ENCODE measurements around the gene FAM228A.
A peak's percentile ranks its signal among the peaks of the same experiment; 100 is the strongest.
"Not testable (repeated sequence)": the region's sequence is repeated elsewhere in the genome, so short reads cannot be mapped to it uniquely, and the experiment has no call there.

The FAM228A gene

GRCh38 chr2:24191848-24192247, 17.0 kb downstream of the FAM228A start:
- no peak for DNase-seq

GRCh38 chr2:24197213-24197612, 22.4 kb downstream of the FAM228A start:
- DNase-seq, result not testable (repeated sequence)

- no peak for DNase-seq
These were observed 25.2 kb downstream of the FAM228A start for GRCh38 chr2:24199968-24200590.

- no peak for DNase-seq
These were observed 25.9 kb downstream of the FAM228A start for GRCh38 chr2:24200799-24201198.

- DNase-seq, result no peak
These were observed 28.4 kb downstream of the FAM228A start for GRCh38 chr2:24203029-24203786.

GRCh38 chr2:24203787-24204150, 28.9 kb downstream of the FAM228A start:
- no peak for DNase-seq

DNA sequence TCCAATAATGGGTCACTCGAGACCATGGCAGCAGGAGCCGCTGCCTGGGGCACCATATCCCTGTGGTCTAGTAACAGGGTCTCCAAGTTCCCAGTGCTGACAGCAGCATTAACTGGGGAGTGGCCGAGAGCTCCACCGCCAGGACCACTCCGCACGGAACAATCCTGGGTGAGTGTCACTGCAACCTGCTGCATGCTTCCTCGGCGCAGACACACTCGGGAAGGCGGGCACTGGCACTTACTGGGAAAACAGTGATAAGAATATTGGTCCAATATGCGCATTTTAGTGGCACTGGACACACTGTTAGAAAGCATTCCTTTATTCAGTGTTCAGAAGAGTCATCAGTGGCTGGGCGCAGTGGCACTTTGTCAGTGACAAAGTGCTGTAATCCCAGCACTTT, 29.7 kb downstream of the FAM228A start:
- no peak for DNase-seq

- no peak for DNase-seq
These were observed 30.3 kb downstream of the FAM228A start for GRCh38 chr2:24205131-24205530.

- no peak for DNase-seq
These were observed 31.4 kb downstream of the FAM228A start for GRCh38 chr2:24206242-24206641.

GRCh38 chr2:24206714-24207113, 31.9 kb downstream of the FAM228A start:
- DNase-seq, result no peak

DNA sequence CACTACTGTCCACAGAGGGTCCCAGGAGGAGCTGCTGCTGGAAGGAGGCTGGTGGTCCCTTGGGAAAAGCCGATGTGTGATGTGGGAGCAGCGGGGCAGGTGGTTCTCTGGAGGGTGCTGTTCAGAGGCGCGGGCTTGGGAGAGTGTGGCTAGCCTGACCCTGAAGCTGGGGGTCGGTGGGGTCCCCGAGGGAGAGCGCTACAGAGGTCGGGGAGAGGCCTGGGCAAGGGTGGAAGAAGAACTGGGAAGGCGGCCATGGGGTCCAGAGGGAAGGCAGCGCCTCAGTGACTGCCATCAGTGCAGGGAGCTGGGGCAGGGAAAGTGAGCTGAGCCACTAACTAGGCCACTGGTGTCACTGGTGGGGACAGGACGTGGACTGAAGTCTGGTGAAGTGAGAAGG, 32.5 kb downstream of the FAM228A start:
- DNase-seq, result no peak

- no peak for DNase-seq
These were observed 33.6 kb downstream of the FAM228A start for GRCh38 chr2:24208490-24208889.

DNA sequence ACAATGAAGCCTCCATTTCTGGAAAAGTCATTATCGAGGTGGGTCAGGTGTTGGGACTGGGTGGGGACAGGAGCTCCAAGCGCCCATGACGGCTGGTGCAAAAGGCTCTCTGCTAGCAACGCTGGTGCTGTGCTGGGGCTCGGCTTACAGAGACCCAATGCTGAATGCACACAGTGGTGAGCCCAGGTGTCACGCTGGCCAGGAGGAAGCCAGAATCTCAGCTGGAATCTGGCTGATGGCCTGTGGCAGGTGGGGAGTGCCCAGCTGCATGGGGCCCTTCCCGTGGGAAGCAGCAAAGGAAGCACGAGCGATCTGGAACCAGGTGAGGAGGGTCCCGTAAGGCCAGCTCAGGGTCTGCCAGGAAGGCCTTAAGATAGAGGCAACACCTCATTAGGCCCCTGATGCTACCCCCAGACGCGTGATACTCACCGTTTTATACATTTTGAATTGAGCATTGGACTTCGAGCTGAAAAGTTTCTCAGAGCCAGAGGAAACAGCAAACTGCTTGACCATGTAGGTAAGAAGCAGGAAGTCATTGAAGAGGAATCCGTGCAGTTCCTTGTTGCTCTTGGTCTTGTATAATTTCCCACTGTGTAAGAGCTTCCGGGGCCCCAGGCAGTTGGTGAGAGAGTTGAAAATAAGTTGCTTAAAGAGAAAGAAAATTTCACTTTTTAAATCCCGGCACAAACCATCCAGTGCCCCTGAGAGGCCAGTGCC, 34.7 kb downstream of the FAM228A start:
- no peak for DNase-seq

- no peak for DNase-seq
These were observed 35.2 kb downstream of the FAM228A start for GRCh38 chr2:24210106-24210455.

DNA sequence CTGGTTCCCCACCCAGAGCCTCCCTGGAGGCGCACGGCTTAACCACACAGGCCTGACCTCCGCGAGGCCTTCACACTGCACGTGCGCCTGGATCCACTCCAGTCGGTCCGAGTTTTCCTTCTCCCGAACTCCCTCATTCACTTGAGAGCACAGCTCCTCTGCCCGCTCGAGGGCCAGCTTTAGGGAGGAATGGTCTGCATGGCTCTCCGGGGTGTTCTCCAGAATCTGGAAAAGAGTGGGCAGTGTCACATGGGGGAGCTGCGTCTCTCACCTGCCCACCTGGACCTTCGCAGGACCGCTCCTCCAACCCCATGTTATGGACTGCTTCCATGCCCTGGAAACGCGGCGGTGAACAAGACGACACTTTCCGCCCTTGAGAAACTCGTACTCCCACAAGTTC, 35.9 kb downstream of the FAM228A start:
- no peak for DNase-seq

GRCh38 chr2:24211408-24211807, 36.6 kb downstream of the FAM228A start:
- no peak for DNase-seq

GRCh38 chr2:24214880-24215279, 40.0 kb downstream of the FAM228A start:
- no peak for DNase-seq

GRCh38 chr2:24220554-24221291, 45.9 kb downstream of the FAM228A start:
- no peak for DNase-seq

DNA sequence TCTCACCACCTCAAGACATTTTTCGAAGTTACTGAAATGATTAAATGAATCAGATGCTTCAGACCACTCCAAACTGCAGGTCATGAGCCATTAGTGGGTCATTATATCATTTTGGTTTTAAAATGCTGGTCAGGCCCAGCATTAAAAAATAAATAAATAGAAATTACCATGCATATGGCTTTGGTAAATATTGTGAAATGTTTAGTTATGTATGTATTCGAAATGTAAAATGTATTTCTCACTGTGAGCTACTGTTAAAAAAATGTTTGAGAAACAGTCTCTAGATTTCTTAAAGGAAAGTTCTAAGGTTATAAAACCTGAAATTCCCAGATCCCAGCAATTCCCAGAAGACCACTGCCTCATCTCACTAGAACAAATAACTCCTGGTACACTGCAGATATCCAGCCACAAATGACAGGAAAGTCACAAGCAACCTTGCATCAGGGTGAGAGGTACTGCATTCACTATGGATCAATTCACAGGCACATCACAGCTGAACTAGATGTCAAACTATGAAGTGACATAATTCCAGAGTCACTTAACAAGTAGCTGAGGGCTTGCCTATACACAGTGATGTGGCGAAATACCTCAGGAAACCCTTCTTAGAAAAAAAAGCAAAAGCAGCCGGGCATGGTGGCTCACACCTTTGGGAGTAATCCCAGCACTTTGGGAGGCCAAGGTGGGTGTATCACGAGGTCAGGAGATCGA, 46.6 kb downstream of the FAM228A start:
- no peak for DNase-seq

DNA sequence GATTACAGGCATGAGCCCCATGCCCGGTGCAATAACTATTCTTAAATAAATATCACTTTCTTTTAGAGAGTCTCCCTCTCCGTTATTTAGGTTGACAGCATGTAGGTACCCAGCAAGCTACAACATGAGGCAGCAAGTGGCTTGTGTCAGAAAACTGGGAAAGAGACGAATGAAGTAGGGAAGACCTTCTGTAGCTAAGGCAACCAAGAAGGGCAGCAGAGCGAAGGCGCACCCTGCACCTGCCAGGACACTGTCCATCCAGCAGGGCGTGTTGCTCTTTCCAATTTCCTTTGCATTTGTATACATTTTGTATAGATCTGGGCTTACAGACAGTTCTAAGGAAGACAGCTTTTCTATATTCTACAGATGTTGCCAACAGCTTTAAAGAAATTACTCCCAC, 48.1 kb downstream of the FAM228A start:
- no peak for DNase-seq

DNA sequence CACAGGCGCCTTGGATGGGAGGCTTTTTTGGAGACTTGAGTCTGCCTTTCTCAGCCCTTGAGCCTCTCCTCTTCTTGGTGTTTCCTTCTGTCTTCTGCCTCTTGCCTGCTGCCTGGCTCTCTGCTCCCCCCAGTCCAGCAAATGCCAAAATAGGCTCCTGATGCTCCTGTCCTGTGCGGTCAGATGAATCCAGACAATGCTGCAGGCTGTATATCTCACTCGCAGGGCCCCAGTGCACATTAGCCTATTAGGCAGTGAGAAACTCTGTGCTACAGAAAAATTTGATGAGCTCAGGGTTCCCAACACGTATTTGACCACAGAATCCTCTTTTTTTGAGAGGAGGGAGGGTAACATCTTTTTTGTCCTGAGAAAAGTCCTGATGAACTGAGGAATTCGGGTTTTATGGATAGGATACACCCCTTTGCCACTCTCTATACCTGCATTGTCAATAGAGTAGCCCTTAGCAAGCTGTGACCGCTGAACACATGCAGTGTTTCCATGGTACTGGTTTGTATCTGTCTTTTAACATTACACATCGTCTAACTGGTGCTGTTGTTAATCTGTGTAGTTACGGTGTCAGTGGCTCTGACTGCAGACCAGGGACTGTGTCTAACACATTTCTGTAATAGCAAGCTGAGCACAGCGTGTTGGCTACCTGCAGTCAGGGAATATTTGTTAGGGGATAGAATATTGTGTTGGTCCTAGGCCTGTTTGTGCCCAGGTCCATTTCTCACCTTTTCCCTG, 50.8 kb downstream of the FAM228A start:
- no peak for DNase-seq

GRCh38 chr2:24228470-24228869, 53.6 kb downstream of the FAM228A start:
- DNase-seq, result peak; percentile 19

Measured in NCI-H1417 treated with DMSO at 0.1 percent for 48 hours (cell line).